Kidney epithelial cell (primary cell): Measurements from ENCODE around the gene PTEN. TPM values are rescaled to one million over a fixed set of nuclear protein-coding genes. Genes with fewer than 3 reads are reported as not detected.

Source experiments
- DNase-seq: peaks from one replicate; pipeline ENCODE4 v3.0.0-alpha.2; 2010; ENCODE audit warnings: low read depth
- H3K27me3 ChIP-seq: 2 replicates; pipeline ENCODE4 v1.6.0; 2011; ENCODE audit warnings: low read length; ENCODE audit not compliant: control insufficient read depth, insufficient read depth
- H3K36me3 ChIP-seq: 2 replicates; pipeline ENCODE4 v1.5.1; 2011; ENCODE audit warnings: low read length; ENCODE audit not compliant: control insufficient read depth, insufficient read depth
- H3K4me3 ChIP-seq: 2 replicates; pipeline ENCODE4 v1.5.1; 2011; ENCODE audit warnings: low read depth, mild to moderate bottlenecking, control low read depth, low read length
- total RNA-seq: library from RNA; depleted of rRNA; stranded (reverse); fragments of >200 nt; gene quantifications from 2 replicates; pipeline ENCODE4 v1.2.3, GENCODE V29; 2015
- TF ChIP-seq, protein P1 (sequence below): IDR thresholded peaks from 2 replicates; pipeline ENCODE4 v1.5.1; 2011; ENCODE audit warnings: mild to moderate bottlenecking, moderate library complexity, low read length, control low read depth, inconsistent platforms; ENCODE audit not compliant: insufficient read depth, poor library complexity, severe bottlenecking

Gene PTEN
- total RNA-seq, 1 donor from 2014 or later: 39.3 TPM

DNA sequence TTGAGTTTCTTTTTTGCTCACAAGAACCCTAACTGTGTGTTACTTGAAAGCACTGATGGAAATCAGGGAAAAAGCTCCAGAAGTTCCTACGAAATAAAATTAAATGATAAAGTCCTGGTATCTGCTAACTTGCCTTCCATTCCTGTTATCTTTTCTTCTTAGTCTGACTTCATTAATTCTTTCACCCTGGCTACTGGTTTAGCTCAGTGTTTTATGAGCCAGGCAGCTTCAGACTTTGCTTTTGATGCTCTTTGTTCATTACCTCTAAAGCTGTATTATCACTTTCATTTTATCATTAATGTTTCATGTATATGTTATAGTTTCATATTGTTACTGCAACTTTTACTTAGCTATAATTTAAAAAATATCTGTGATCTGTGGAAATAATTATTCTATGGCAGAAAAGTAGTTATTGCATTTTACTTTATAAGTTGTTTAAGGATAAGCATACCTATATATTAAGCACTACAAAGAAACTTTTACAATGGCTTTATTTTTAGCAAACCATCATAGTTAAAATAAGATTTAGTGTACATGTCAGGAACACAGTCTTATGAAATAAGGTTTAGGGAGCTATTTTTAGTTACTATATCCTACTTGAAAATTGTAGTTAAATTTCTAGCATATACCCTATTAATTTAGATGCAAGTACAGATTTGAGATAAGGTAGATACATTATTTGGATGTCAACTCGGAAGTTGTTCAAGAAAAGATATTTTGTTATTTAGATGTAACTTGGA is 19.3 kb downstream of the PTEN start:
- Histone ChIP-seq H3K27me3 (no peaks in the 10 kb centered on the region), H3K36me3 (no peaks in the 10 kb centered on the region), H3K4me3 (no peak overlapping the region)
- TF ChIP-seq, protein P1, sequence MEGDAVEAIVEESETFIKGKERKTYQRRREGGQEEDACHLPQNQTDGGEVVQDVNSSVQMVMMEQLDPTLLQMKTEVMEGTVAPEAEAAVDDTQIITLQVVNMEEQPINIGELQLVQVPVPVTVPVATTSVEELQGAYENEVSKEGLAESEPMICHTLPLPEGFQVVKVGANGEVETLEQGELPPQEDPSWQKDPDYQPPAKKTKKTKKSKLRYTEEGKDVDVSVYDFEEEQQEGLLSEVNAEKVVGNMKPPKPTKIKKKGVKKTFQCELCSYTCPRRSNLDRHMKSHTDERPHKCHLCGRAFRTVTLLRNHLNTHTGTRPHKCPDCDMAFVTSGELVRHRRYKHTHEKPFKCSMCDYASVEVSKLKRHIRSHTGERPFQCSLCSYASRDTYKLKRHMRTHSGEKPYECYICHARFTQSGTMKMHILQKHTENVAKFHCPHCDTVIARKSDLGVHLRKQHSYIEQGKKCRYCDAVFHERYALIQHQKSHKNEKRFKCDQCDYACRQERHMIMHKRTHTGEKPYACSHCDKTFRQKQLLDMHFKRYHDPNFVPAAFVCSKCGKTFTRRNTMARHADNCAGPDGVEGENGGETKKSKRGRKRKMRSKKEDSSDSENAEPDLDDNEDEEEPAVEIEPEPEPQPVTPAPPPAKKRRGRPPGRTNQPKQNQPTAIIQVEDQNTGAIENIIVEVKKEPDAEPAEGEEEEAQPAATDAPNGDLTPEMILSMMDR: no peak
- no peak for DNase-seq

- H3K4me3 ChIP-seq: no peak overlapping the region
- no peaks in the 10 kb centered on the region for H3K36me3 ChIP-seq
- no peaks in the 10 kb centered on the region for H3K27me3 ChIP-seq
- TF ChIP-seq, protein P1: no peak
- no peak for DNase-seq
Measured at GRCh38 chr10:87886635-87887034, 23.2 kb downstream of the PTEN start.

- H3K27me3 ChIP-seq: no peaks in the 10 kb centered on the region
- no peak for DNase-seq
- H3K36me3 ChIP-seq: no peaks in the 10 kb centered on the region
- H3K4me3 ChIP-seq: no peak overlapping the region
- TF ChIP-seq, protein P1: no peak
Measured at GRCh38 chr10:87887146-87887545, 23.7 kb downstream of the PTEN start.

DNA sequence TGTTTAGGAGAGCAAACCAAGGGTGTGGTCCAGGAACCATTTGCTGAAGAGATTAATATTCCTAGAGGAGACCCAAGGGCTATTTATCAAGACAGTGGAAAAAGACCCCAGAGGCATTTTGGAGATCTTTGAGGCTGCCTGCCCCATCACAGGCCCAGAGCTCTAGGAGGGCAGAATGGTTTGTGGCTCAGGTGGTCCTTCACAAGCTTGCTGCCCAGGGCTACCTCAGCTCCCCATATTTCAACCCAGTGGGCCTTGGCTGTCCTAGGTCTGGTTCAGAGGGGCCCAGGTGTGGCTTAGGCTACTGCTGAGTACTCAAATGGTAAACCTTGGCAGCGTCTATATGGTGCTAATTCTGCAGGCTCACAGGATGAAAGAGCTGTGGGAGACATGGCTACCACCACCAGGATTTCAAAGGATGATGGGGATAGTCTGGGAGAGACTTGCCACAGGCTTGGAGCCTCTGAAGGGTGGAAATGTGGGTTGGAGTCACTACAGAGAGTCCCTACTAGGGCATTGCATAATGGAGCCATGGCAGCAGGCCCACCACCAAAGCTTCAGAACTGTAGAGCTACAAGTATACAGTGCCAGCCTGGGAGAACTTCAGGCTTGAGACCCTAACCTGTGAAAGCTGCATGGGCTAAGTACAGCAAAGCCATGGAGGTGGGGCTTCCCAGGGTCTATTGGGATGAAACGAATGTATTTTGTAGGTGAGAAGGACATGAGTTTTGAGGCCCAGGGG is 24.3 kb downstream of the PTEN start:
- no peaks in the 10 kb centered on the region for H3K36me3 ChIP-seq
- DNase-seq: no peak
- TF ChIP-seq, protein P1: no peak
- no peak overlapping the region for H3K4me3 ChIP-seq
- no peaks in the 10 kb centered on the region for H3K27me3 ChIP-seq

GRCh38 chr10:87895430-87895829 is 32.0 kb downstream of the PTEN start:
- no peaks in the 10 kb centered on the region for H3K36me3 ChIP-seq
- no peak for DNase-seq
- TF ChIP-seq, protein P1: no peak
- H3K27me3 ChIP-seq: no peaks in the 10 kb centered on the region
- no peak overlapping the region for H3K4me3 ChIP-seq
